Epidermal melanocyte (primary cell): ENCODE results near the gene NCK2.
"Not testable (repeated sequence)": the region's sequence is repeated elsewhere in the genome, so short reads cannot be mapped to it uniquely, and the experiment has no call there.

Experiments used
- DNase-seq: peaks from one replicate; pipeline ENCODE4 v3.0.0; 2011; ENCODE audit warnings: low spot score; ENCODE audit not compliant: insufficient read length

NCK2 gene

DNA sequence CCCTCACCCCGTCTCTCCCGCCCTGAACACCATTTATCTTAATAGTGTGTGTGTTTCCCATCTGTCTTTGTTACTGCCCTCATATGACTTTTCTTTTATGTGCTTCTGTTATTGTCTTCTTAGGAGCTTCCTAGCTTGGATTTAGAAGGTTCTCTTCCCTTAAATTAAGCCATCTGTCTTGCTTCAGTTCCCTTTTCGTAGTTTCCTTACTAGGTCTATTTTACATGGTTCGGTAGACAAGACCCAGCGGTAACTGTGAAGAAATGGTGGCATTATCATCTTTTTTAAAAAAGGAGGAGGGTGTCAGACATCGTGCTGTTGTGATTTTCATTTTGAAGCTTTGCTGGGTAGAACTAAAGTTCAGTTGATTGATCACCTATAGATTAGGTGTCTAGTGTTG lies 10.3 kb downstream of the NCK2 start:
- DNase-seq = no peak

DNA sequence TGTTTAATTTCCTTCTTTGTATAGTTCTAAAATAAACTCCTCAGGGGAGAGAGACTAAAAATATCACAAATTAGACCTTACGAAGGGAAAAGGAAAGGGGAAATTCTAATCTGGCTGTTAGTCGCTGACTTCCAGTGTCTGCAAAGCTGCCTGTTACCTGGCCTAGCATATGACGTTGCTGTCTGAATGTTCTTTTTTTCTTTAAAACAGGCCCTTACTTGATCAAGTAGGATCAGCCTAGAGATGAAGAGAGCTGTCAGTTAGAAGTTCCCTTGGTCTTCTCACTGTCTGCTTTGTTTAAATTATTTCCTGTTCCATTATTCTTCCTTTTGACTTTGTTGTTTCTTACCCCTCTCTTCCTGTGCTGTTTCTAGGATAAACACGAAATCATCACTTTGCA lies 11.2 kb downstream of the NCK2 start:
- no peak for DNase-seq

GRCh38 chr2:105756435-105756834 lies 11.7 kb downstream of the NCK2 start:
- no peak for DNase-seq

- DNase-seq = not testable (repeated sequence)
These were observed 12.2 kb downstream of the NCK2 start for GRCh38 chr2:105756865-105757264.

DNA sequence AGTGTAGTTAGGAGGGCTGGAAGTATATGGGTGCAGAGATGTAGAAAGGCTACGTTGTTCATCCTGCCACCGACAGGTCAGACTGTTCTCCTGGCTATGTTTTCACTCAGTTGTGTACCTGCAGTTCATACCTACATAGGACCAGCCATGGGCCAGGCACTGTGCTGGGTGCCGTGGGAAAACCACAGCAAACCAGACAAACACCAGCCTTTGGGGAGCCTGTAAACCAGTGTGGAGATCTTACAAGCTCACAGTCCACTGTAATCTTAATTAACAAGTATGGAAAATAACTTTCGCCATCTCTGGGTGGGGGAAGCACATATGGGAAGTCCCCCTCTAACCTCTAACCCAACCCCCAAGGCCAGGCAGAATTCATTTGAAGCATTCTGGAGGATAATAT lies 12.7 kb downstream of the NCK2 start:
- DNase-seq = no peak

DNA sequence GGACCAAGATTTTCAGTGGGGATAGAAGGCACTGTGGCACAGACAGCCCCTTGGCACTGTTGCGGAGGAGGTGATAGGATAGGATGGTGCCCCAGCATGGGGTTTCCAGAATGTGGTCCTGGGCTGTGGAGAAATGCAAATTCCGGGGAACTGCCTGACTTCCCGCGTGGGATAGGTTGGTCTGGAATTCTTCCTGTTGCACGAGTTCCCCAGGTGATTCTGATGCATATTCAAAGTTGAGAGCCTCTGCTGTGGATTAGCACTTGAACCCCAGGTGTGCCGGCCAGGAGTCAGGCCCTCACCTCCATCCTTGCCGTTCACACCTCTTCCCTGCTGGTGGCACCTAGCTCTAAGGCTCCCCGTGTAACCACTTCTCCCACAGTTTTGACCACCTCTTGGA lies 15.5 kb downstream of the NCK2 start:
- DNase-seq = no peak

DNA sequence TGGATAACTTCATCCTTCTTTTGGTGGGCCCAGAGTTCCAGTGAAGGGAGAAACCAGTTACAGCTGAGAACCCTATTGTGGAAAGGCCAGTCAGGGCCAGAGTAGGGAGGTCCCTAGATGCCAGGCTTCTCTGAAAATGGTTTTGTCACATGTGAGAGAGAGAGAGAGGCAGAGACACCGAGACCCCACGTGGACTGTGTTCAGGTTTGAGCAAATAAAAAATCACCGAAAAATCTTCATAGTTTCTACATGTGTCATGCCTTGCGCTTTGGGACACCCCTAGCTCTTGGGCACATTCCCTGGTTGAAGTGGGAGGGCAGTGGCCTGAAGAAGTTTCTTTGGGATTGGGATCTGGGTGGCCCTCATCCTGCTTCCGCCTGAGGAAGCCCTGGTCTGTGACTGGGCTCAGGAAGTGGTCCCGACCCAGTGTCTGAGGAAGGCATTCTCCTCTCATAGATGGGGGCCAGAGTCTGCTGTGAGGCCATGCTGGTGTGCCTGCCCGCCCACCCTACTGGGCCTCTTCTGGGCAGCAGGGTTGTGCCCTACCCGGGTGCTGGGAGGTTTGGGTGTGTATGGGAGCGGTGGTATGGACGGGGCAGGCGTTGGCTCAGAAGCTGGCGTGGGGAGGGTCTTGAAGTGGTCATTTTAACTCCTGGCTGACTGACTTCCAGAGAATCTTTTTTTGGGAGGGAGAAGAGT lies 16.1 kb downstream of the NCK2 start:
- no peak for DNase-seq

- no peak for DNase-seq
These were observed 17.3 kb downstream of the NCK2 start for GRCh38 chr2:105761931-105762515.

DNA sequence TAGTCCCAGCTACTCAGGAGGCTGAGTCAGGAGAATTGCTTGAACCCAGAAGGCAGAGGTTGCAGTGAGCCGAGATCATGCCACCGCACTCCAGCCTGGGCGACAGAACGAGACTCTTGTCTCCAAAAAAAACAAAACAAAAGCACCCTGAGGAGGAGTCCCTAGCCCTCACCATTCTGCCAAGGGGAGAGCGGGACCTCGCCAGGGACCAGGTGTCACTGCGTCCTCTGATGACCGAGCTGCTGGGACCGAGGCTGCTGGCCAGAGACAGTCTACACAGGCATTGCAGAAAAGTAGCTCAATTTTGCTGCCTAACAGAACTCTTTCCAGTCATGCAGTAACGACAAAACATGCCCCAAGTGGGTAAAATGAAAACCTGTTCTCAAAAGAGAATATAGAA lies 18.4 kb downstream of the NCK2 start:
- no peak for DNase-seq

GRCh38 chr2:105764059-105764458 lies 19.3 kb downstream of the NCK2 start:
- DNase-seq = no peak

- DNase-seq = no peak
These were observed 20.9 kb downstream of the NCK2 start for GRCh38 chr2:105765415-105766299.

GRCh38 chr2:105766300-105766866 lies 21.7 kb downstream of the NCK2 start:
- DNase-seq = no peak

GRCh38 chr2:105768176-105768575 lies 23.5 kb downstream of the NCK2 start:
- no peak for DNase-seq

- no peak for DNase-seq
These were observed 24.3 kb downstream of the NCK2 start for GRCh38 chr2:105768961-105769452.

- DNase-seq = no peak
These were observed 24.8 kb downstream of the NCK2 start for GRCh38 chr2:105769504-105769903.

- DNase-seq = no peak
These were observed 25.4 kb downstream of the NCK2 start for GRCh38 chr2:105770149-105770548.

DNA sequence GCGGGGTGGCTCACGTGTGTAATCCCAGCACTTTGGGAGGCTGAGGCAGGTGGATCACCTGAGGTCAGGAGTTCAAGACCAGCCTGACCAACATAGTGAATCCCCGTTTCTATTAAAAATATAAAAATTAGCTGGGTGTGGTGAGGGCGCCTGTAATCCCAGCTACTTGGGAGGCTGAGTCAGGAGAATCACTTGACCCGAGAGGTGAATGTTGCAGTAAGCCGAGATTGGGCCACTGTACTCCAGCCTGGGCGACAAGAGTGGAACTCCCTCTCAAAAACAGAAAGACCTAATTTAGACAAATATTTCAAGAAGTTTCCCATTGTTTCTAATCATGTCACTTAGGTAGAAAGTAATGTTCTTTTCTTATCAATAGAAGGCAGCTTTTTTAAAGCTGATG lies 26.6 kb downstream of the NCK2 start:
- DNase-seq = not testable (repeated sequence)

DNA sequence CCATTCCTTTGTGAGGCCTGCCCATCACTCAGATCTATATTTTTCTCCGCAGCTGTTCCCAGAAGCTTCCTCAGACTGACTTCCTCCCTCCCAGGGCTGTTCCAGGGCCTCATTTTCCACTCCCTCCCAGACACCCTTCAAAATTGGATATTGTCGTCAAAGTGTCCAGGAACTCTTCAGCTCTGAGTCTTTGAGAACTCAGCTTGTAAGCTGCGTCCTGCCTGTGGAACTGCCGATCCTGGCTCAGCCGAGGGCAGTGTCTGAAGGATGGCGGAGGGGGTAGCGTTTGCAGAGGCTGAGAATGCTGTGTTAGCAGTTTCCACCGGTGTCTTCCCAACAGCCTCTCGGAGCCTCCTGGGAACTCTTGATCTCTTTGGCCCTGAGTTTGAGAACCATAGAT lies 27.1 kb downstream of the NCK2 start:
- no peak for DNase-seq

- no peak for DNase-seq
These were observed 27.6 kb downstream of the NCK2 start for GRCh38 chr2:105772362-105772761.

DNA sequence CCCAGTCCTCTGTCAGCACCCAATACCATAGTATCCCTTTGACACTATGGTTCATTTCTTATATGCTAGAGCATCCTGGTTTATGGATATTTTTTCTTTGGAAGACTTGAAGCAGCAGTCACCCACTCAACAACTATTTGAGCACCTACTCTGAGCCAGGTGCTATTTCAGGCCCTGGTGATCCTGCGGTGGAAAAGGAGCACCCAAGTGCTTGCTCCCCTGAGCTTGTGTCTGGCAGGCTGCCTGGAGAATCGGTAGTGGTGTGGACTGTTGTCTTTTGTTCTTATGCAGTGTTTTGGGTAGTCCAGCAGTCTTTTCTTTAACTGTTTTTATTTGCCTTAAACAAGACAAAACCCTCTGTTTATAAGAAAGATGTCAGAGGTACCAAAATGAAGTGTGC lies 28.9 kb downstream of the NCK2 start:
- DNase-seq = no peak

GRCh38 chr2:105774781-105775337 lies 30.1 kb downstream of the NCK2 start:
- no peak for DNase-seq
